GM21529 (cell line): ENCODE data around the gene FAR2.
"Not testable (repeated sequence)": the region's sequence is repeated elsewhere in the genome, so short reads cannot be mapped to it uniquely, and the experiment has no call there.

Experiments
- ATAC-seq: cut with Tn5 transposase; IDR thresholded peaks from one replicate; pipeline ENCODE4 v1.9.1; 2021; ENCODE audit not compliant: unreplicated experiment

The FAR2 gene

GRCh38 chr12:29152223-29152868, 3.3 kb downstream of the FAR2 start:
- peak; percentile 93 for ATAC-seq

- ATAC-seq, result no peak
These were observed 4.0 kb downstream of the FAR2 start for GRCh38 chr12:29152981-29153630.

GRCh38 chr12:29155079-29155478, 6.0 kb downstream of the FAR2 start:
- peak; percentile 48 for ATAC-seq

GRCh38 chr12:29157486-29157946, 8.4 kb downstream of the FAR2 start:
- ATAC-seq, result no peak

GRCh38 chr12:29158115-29158763, 9.2 kb downstream of the FAR2 start:
- no peak for ATAC-seq

- ATAC-seq, result no peak
These were observed 10.6 kb downstream of the FAR2 start for GRCh38 chr12:29159661-29160060.

GRCh38 chr12:29160230-29160629, 11.2 kb downstream of the FAR2 start:
- no peak for ATAC-seq

GRCh38 chr12:29163146-29163545, 14.1 kb downstream of the FAR2 start:
- ATAC-seq, result no peak

GRCh38 chr12:29164477-29165393, 15.7 kb downstream of the FAR2 start:
- peak; percentile 100 for ATAC-seq

- ATAC-seq, result no peak
These were observed 18.4 kb downstream of the FAR2 start for GRCh38 chr12:29167445-29167844.

- ATAC-seq, result no peak
These were observed 18.9 kb downstream of the FAR2 start for GRCh38 chr12:29167988-29168387.

- ATAC-seq, result not testable (repeated sequence)
These were observed 20.9 kb downstream of the FAR2 start for GRCh38 chr12:29169978-29170377.

GRCh38 chr12:29170478-29171084, 21.5 kb downstream of the FAR2 start:
- not testable (repeated sequence) for ATAC-seq

- no peak for ATAC-seq
These were observed 22.6 kb downstream of the FAR2 start for GRCh38 chr12:29171421-29172258.

GRCh38 chr12:29176941-29177340, 27.9 kb downstream of the FAR2 start:
- no peak for ATAC-seq

GRCh38 chr12:29182247-29182646, 33.2 kb downstream of the FAR2 start:
- not testable (repeated sequence) for ATAC-seq

GRCh38 chr12:29187756-29188155, 38.7 kb downstream of the FAR2 start:
- no peak for ATAC-seq

- ATAC-seq, result no peak
These were observed 42.3 kb downstream of the FAR2 start for GRCh38 chr12:29191267-29191850.

- ATAC-seq, result no peak
These were observed 49.8 kb downstream of the FAR2 start for GRCh38 chr12:29198901-29199300.
